ENCODE results near the gene LCN1. TPM values are rescaled to one million over a fixed set of nuclear protein-coding genes. Genes with fewer than 3 reads are reported as not detected.

LCN1 gene
- total RNA-seq, 1 experiment from 2014 or later, result not detected

DNA sequence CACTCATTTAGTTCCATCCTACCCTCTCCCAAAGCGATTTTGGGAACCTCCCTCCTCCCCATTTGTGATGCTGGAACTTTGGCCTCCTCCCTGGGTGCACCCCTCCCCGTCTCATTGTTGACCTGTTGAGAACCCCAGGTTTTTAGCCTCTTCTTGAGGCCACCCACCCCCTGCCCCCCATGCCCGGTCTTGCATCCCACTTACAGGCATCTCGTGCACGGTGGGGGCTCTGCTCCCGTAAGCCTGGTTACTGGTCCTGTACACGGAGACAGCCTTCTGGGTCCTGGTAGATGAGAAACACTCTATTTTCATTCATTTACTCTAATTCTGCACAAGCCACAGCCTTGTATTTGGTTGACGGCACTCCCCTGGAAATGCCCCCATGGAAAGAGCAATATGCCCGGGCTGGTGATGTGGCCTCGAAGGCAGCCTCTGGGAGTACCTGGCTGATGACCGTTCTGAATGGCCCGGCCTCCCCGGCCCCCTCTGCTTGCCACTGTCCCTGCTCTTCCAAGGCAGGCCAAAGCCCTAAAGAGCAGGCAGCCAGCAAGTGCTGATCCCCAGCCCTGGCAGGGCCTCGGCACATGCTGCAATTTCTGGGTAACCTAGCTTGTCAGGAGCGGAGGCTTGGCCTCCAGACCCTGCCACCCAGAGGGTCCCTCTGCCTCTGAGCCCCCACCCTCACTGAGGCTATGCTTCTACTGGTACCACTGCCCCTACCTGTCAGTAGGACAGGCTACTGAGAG, 22.7 kb upstream of the LCN1 start:
- Histone ChIP-seq H2BK12ac (ENCODE audit: insufficient read length, low read depth, low read length) (no peak overlapping the region), H3K4ac (ENCODE audit: low read depth, low read length) (no peak overlapping the region), H4K8ac (replicated peaks; ENCODE audit: insufficient read length, low read depth, low read length) (no peak overlapping the region), H4K20me1 (ENCODE audit: control insufficient read depth, insufficient read depth, insufficient read length) (no peaks in the 10 kb centered on the region), H3K4me2 (ENCODE audit: insufficient read depth, insufficient read length, low read length) (peak overlapping the region; percentile 72), H3T11ph (ENCODE audit: low read length) (no peak overlapping the region), H3K4me1 (ENCODE audit: insufficient read depth, low read length) (no peaks in the 10 kb centered on the region; the same call in 1 of the 2 replicates), H2BK15ac (ENCODE audit: low read depth, low read length) (no peak overlapping the region), H3K79me2 (ENCODE audit: insufficient read depth, low read length) (no peaks in the 10 kb centered on the region), H3K23me2 (ENCODE audit: insufficient read length, low read depth, low read length, poor library complexity, severe bottlenecking) (peaks cover 16% of the 10 kb centered on the region), H3K18ac (ENCODE audit: insufficient read length, low read depth, low read length) (no peak overlapping the region), H3K79me1 (ENCODE audit: insufficient read depth, low read depth, low read length, poor library complexity, severe bottlenecking) (no peaks in the 10 kb centered on the region), H3K14ac (ENCODE audit: insufficient read depth, low read length) (no peak overlapping the region), H2AFZ (ENCODE audit: low read length) (no peak overlapping the region), H2AK5ac (ENCODE audit: insufficient read length, low read length) (no peak overlapping the region), H4K5ac (ENCODE audit: insufficient read length, low read depth, low read length) (no peak overlapping the region), H3K9ac (ENCODE audit: extremely low read depth, insufficient read length, low read length) (no peak overlapping the region), H3K9me3 (ENCODE audit: control insufficient read depth, low read depth, low read length) (no peaks in the 10 kb centered on the region), H4K91ac (ENCODE audit: insufficient read length, low read depth, low read length) (no peak overlapping the region), H2BK20ac (ENCODE audit: low read depth, low read length, poor library complexity, severe bottlenecking) (no peak overlapping the region), H3K27me3 (ENCODE audit: insufficient read depth, low read length) (no peaks in the 10 kb centered on the region), H3K56ac (ENCODE audit: insufficient read length, low read depth, low read length) (no peak overlapping the region), H2BK5ac (ENCODE audit: insufficient read length, low read length) (no peak overlapping the region), H3K27ac (ENCODE audit: insufficient read length, low read depth, low read length) (no peak overlapping the region), H2BK120ac (ENCODE audit: low read depth, low read length, poor library complexity, severe bottlenecking) (no peak overlapping the region), H3K23ac (ENCODE audit: insufficient read length, low read depth, low read length) (no peak overlapping the region)
- Mint-ChIP-seq H3K9me3 (no peaks in the 10 kb centered on the region; a peak in 1 of 5 replicates), H3K27me3 (ENCODE audit: low read depth) (peaks cover 12% of the 10 kb centered on the region), H3K36me3 (ENCODE audit: insufficient read depth in 1 of 3, low read depth in 3 of 3) (peaks cover 12 to 23% (median 22%) of the 10 kb centered on the region in 3 experiments; a peak in 6 of 7 replicates), H3K4me1 (peaks cover 10 to 12% of the 10 kb centered on the region in 2 experiments), H3K27ac (no peak overlapping the region; a peak in 1 of 7 replicates), H3K4me3 (peak overlapping the region in 1 of 2 experiments; percentile 80; a peak in 2 of 5 replicates)
- TF ChIP-seq, protein P1, sequence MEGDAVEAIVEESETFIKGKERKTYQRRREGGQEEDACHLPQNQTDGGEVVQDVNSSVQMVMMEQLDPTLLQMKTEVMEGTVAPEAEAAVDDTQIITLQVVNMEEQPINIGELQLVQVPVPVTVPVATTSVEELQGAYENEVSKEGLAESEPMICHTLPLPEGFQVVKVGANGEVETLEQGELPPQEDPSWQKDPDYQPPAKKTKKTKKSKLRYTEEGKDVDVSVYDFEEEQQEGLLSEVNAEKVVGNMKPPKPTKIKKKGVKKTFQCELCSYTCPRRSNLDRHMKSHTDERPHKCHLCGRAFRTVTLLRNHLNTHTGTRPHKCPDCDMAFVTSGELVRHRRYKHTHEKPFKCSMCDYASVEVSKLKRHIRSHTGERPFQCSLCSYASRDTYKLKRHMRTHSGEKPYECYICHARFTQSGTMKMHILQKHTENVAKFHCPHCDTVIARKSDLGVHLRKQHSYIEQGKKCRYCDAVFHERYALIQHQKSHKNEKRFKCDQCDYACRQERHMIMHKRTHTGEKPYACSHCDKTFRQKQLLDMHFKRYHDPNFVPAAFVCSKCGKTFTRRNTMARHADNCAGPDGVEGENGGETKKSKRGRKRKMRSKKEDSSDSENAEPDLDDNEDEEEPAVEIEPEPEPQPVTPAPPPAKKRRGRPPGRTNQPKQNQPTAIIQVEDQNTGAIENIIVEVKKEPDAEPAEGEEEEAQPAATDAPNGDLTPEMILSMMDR (conservative IDR thresholded peaks at IDR 0.05), result no peak
- no CpG with 5 or more reads among the region's 15 CpGs for WGBS (ENCODE audit: extremely low coverage, insufficient read length, low lambda C conversion rate)
- DNase-seq, result no peak
